WI38 (cell line): ENCODE results near the gene NARF.

Source experiments
- H3K4me3 ChIP-seq: 2 replicates; pipeline ENCODE4 v1.5.1; 2011; ENCODE audit warnings: low read depth, mild to moderate bottlenecking, control low read depth, low read length
- TF ChIP-seq, protein P1 (sequence below): IDR thresholded peaks from 2 replicates; pipeline ENCODE4 v1.5.1; 2012; ENCODE audit warnings: low read depth, mild to moderate bottlenecking, control low read depth, low read length

Gene NARF

DNA sequence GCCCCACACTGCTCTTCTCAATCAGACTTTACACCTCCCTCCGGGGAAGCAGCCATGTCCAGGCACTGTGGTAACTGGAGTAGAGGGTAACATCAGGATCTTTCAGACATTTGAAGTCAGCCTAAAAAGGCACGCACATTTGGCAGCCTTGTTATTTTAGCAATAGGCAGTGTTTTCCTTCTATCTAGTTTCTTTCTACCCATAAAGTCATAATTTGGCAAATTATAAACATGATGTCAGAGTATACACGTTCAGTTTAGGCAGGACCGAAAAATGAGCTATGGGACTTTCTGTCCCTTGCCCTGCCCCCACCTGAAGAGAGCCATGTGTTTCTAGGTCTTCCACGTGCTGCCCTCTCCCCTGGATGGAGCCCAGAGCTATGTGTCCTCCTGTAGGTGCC, 21.1 kb downstream of the NARF start:
- TF ChIP-seq, protein P1, sequence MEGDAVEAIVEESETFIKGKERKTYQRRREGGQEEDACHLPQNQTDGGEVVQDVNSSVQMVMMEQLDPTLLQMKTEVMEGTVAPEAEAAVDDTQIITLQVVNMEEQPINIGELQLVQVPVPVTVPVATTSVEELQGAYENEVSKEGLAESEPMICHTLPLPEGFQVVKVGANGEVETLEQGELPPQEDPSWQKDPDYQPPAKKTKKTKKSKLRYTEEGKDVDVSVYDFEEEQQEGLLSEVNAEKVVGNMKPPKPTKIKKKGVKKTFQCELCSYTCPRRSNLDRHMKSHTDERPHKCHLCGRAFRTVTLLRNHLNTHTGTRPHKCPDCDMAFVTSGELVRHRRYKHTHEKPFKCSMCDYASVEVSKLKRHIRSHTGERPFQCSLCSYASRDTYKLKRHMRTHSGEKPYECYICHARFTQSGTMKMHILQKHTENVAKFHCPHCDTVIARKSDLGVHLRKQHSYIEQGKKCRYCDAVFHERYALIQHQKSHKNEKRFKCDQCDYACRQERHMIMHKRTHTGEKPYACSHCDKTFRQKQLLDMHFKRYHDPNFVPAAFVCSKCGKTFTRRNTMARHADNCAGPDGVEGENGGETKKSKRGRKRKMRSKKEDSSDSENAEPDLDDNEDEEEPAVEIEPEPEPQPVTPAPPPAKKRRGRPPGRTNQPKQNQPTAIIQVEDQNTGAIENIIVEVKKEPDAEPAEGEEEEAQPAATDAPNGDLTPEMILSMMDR = no peak
- no peak overlapping the region for H3K4me3 ChIP-seq

DNA sequence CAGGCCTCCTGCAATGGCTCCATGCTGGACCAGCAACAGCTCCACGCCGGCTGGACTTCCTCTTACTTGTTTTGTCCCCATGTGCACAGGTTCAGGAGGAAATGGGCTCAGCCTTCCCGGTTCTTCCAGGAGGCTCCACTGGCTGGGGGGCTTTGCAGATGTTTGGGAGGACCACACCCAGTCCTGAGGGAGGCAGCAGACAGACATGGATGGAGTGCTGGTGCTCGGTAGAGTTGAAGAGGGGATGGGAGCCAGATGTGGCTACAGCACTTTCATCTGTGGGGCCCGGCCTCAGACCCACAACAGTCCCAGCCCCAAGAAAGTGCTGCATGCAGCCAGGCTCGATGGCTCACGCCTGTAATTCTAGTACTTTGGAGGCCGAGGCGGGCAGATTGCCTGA, 21.8 kb downstream of the NARF start:
- TF ChIP-seq, protein P1 = no peak
- H3K4me3 ChIP-seq = no peak overlapping the region

DNA sequence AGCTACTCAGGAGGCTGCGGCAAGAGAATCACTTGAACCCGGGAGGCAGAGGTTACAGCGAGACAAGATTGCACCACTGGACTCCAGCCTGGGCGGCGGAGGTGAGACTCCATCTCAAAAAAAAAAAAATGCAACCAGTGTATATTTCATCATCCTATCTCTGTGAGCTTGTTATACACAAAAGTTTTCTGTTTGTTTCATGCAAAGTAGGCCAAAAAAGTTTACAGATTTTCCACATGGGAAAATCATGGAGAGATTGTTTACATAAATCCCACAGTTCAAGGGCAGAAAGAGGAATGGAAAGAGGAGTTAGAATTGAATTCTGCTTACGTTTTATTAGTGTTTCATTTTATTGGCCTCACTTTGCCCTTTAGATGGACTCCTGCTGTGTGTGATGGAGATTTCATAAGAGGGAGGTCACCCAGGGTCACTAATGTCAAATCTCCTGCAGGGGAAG, 24.7 kb downstream of the NARF start:
- H3K4me3 ChIP-seq = no peak overlapping the region
- TF ChIP-seq, protein P1 = no peak

DNA sequence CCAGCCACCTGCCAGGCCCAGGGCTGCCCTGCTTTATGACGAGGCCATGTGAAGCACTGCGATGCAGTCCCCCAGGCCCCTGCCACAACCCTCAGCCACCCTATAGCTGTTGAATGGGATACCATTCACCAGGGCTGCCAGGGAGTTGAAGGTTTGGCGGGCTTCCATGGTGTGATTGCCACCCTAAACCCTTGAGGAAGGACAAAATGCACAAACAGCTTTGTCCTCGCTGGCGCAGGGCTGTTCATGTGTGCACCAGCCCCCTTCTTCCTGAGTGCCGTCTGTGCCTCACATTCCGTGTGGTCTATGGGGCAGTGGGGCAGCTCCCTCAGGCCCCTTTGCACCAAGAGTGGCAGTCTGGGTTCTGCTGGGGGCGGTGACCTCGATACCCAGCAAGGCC, 25.3 kb downstream of the NARF start:
- TF ChIP-seq, protein P1 = no peak
- no peak overlapping the region for H3K4me3 ChIP-seq

DNA sequence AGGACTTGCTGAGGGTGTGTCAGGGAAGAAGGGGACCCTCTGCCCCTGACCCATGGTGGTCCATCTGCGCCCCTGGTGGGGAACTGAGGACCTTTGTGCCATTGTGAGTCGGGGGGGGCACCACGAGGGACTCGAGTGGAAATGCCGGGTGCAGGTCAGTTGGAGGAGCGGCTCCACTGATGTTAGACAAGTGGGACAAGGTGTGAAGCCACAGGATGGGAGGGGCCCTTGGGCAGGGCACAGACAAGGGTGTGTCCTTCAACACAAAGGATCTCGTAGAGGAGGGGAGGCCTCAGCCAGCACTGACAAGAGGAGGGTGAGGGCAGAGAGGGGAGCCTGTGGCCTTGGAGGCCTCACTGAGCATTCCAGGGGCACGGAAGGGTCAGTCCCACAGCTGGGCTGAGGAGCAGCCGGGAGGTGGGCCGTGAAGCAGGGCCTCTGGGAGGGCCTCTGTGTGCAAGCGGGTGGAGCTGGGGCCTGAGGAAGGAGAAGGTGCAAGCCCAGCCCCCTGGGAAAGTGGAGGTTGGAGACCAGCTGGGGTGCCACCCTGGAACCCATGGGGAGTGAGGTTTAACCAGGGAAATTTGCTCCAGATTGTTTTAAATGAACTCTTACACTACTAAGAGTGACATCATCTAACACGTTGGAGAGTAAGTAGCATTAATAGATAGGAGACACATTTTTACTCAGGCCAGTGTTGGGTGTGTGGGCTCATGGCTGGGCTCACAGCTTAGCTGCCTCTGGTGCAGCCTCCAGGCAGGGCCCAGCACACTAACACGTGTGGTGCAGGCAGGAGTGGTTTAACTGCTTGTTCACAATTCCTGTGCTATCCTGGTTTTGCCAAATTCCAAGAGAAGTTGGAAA, 27.9 kb downstream of the NARF start:
- no peak overlapping the region for H3K4me3 ChIP-seq
- TF ChIP-seq, protein P1 = no peak

DNA sequence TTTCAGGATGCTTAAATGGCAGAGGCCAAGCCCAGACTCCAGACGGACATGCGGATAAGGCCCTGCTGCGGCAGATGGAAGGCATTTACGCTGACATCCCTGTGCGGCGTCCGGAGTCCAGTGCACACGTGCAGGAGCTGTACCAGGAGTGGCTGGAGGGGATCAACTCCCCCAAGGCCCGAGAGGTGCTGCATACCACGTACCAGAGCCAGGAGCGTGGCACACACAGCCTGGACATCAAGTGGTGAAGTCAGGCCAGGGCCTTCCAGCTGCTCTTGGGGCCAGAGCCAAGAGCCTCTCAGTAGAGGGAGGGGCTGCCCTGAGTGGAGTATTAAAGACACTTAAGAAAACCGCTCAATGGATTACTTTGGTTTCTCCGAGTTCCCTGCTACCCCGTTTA, 29.4 kb downstream of the NARF start:
- no peak overlapping the region for H3K4me3 ChIP-seq
- TF ChIP-seq, protein P1 = no peak

DNA sequence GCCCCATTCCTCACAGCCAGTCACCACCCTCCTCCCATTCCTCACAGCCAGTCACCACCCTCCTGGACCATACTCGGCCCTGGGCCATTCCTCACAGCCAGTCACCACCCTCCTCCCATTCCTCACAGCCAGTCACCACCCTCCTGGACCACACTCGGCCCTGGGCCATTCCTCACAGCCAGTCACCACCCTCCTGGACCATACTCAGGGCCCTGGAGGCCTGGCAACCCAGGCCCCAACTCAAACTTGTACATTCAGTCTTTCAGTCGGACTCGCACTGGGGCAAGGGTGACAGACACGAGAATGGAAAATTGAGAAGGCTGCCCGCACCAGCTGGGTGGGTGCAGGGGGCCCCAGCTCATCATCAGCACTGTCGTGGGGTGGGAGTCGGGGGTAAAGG, 30.6 kb downstream of the NARF start:
- TF ChIP-seq, protein P1 = no peak
- no peak overlapping the region for H3K4me3 ChIP-seq
